WERI-Rb-1 (cell line): ENCODE results near the gene STRA8.

Source experiments
- DNase-seq: peaks from one replicate; pipeline ENCODE4 v3.0.0-alpha.2; 2020
- H3K27ac ChIP-seq: fragments of 250-450 bp; sonication (Bioruptor Pico); 2 replicates; pipeline ENCODE4 v1.5.1; 2020; ENCODE audit warnings: mild to moderate bottlenecking, moderate library complexity
- H3K27me3 ChIP-seq: fragments of 250-450 bp; sonication (Bioruptor Pico); 2 replicates; pipeline ENCODE4 v1.5.1; 2021; ENCODE audit warnings: mild to moderate bottlenecking, low read depth, moderate library complexity; ENCODE audit not compliant: insufficient read depth, severe bottlenecking
- H3K36me3 ChIP-seq: fragments of 250-450 bp; sonication (Bioruptor Pico); 2 replicates; pipeline ENCODE4 v1.5.1; 2020; ENCODE audit warnings: mild to moderate bottlenecking, moderate library complexity
- H3K4me3 ChIP-seq: 2 replicates; pipeline ENCODE4 v1.5.1; 2011; ENCODE audit warnings: low read depth, mild to moderate bottlenecking, control low read depth, low read length
- H3K9me3 ChIP-seq: fragments of 250-450 bp; sonication (Bioruptor Pico); 2 replicates; pipeline ENCODE4 v1.5.1; 2021; ENCODE audit warnings: mild to moderate bottlenecking, moderate library complexity; ENCODE audit not compliant: severe bottlenecking
- TF ChIP-seq, protein P1 (sequence below): IDR thresholded peaks from 2 replicates; pipeline ENCODE4 v1.5.1; 2011; ENCODE audit warnings: low read depth, mild to moderate bottlenecking, control low read depth, inconsistent platforms, low read length

The STRA8 gene

DNA sequence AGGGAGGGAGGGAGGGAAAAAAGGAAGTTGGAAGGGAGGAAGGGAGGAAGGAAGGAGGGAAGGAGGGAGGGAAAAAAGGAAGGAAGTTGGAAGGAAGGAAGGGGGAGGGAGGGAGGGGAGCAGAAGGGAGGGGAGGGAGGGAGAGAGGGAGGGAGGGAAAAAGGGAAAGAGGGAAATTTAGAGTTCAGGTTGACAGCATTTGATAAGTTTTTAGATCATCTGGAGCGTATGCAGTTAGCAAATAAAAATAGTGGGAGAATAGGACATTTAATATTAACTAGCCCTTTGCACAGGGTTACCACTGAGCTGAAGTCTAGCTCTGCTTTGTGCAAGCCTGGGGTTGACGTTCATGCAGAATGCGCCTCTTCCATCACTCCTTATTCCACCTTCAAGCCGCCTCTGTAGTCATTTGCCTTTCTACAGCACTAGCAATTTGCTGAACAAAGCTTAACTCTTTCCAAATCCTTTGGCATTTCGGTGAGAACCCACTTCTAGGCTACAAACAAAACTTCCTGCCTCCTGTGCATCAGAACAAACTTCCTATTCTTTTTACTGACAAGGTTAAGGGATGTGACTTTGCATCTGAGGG lies 8.6 kb downstream of the STRA8 start:
- Histone ChIP-seq H3K27ac (no peak overlapping the region), H3K36me3 (no peaks in the 10 kb centered on the region), H3K27me3 (no peaks in the 10 kb centered on the region), H3K4me3 (no peak overlapping the region), H3K9me3 (no peaks in the 10 kb centered on the region)
- DNase-seq: no peak
- TF ChIP-seq, protein P1, sequence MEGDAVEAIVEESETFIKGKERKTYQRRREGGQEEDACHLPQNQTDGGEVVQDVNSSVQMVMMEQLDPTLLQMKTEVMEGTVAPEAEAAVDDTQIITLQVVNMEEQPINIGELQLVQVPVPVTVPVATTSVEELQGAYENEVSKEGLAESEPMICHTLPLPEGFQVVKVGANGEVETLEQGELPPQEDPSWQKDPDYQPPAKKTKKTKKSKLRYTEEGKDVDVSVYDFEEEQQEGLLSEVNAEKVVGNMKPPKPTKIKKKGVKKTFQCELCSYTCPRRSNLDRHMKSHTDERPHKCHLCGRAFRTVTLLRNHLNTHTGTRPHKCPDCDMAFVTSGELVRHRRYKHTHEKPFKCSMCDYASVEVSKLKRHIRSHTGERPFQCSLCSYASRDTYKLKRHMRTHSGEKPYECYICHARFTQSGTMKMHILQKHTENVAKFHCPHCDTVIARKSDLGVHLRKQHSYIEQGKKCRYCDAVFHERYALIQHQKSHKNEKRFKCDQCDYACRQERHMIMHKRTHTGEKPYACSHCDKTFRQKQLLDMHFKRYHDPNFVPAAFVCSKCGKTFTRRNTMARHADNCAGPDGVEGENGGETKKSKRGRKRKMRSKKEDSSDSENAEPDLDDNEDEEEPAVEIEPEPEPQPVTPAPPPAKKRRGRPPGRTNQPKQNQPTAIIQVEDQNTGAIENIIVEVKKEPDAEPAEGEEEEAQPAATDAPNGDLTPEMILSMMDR: no peak

DNA sequence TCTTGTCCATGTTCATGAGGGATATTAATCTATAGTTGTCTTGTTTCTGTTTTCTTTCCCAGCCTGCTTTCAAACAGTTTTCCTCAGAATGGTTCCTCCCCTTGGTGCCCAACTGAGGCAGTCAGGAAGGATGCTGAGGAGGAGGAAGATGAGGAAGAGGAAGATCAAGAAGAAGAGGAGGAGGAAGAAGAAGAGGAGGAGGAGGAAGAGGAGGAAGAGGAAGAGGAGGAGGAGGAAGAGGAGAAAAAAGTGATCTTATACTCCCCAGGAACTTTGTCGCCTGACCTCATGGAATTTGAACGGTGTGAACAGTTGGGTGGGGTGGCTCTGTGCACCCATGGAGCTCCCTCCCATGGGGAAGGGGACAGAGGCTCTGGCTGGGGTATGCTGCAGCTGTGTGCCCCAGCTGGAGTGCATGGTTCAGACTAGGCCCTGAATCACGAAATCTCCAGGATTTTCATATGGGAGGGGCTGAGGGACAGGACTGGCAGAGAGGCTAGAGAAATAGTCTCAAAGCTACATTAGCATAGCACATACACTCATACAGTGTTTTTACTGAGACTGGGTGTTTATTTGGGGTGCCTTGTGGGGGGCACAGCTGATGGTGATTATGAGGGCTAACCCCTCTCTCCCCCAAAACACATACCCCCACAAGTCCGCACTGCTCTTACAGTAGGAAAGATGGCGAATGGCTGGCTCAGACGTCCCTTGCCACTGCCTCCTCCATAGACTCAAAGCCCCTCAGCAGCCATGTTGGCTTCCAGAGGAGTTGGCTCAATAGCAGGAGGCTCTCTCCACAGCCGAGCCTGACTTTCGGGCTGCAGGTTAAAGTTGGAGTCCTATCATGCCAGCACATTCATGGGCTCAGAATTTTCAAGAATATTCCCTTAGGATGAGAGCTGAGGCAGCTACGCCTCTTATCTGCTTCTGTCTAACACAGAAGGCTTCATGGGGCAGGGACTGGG lies 11.9 kb downstream of the STRA8 start:
- no peak overlapping the region for H3K4me3 ChIP-seq
- TF ChIP-seq, protein P1: no peak
- no peaks in the 10 kb centered on the region for H3K9me3 ChIP-seq
- no peaks in the 10 kb centered on the region for H3K27me3 ChIP-seq
- no peak overlapping the region for H3K27ac ChIP-seq
- DNase-seq: no peak
- H3K36me3 ChIP-seq: no peaks in the 10 kb centered on the region

DNA sequence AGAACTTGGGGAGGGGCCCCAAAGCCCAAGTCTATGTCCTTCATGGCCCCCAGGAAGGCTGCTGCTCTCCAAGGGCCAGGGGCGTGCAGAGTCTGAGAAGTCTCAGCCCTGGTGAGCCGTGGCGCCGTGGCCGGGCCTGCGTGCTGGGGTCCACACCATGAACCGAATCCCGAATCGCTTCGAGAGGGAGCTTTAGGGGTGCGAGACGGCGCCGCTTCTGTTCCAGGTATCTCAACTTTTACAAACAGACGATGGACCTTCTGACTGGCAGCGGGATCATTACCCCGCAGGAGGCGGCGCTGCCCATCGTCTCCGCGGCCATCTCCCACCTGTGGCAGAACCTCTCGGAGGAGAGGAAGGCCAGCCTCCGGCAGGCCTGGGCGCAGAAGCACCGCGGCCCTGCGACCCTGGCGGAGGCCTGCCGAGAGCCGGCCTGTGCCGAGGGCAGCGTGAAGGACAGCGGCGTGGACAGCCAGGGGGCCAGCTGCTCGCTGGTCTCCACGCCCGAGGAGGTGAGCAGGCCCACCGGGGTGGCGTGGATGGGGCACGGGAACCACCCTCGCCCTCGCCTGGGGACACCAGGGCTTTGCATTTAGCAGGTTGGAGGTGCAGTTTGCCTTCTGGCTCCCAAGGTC lies 12.7 kb downstream of the STRA8 start:
- Histone ChIP-seq H3K27ac (no peak overlapping the region), H3K27me3 (no peaks in the 10 kb centered on the region), H3K9me3 (no peaks in the 10 kb centered on the region), H3K36me3 (no peaks in the 10 kb centered on the region), H3K4me3 (no peak overlapping the region)
- TF ChIP-seq, protein P1: no peak
- no peak for DNase-seq

DNA sequence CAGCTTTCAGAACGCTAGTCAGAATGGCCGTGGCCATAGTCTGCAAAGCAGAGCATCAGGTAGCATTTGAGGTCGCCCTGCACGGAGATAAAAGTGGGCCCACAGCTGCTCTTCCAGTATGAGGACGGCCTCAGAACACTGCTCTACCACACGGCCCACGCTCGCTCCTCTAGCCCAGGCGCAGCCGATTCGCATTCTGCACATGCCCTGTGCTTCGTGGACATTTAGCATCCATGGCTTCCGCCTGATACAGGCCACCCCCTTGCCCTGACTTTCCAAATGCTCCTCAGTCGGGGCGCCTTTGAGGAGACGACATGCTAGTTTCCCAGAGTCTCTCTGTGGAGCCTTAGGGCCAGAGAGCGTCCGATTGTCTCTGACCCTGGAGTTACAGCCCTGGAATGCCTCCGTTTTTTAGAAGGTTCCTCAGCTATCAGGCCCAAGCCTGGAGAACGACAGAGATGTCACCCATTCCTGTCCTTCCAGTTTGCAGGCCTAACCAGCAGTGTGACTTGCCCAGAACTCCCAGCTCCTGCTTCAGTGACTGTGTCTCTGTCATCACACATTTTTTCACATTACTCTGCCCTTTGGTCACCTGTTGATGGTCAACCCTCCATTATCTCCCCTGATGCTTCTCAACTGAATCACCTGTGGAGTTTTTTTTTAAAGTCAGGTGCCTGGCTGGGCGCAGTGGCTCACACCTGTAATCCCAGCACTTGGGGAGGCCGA lies 14.3 kb downstream of the STRA8 start:
- Histone ChIP-seq H3K4me3 (no peak overlapping the region), H3K9me3 (no peaks in the 10 kb centered on the region), H3K27ac (no peak overlapping the region), H3K27me3 (no peaks in the 10 kb centered on the region), H3K36me3 (no peaks in the 10 kb centered on the region)
- DNase-seq: no peak
- TF ChIP-seq, protein P1: no peak

DNA sequence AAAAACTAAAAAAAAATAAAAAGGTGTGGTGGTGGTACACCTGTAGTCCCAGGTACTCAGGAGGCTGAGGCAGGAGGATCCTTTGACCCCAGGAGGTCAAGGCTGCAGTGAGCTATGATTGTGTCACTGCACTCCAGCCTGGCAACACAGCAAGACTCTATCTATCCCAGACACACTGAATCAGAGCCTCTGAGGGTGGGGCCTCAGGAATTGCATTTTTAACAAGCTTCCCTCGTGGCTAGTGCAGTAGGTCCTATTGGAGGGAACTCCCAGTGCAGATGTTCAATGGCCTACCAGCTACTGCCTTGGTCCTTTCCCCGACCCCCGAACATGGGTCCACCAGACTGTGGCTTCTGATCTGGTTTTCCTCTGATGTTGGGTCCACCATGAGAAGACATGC lies 14.9 kb downstream of the STRA8 start:
- TF ChIP-seq, protein P1: no peak
- no peak overlapping the region for H3K4me3 ChIP-seq
- no peaks in the 10 kb centered on the region for H3K9me3 ChIP-seq
- H3K27ac ChIP-seq: no peak overlapping the region
- H3K36me3 ChIP-seq: no peaks in the 10 kb centered on the region
- no peak for DNase-seq
- H3K27me3 ChIP-seq: no peaks in the 10 kb centered on the region
